ENCODE data around the gene GRAMD1C. TPM values are rescaled to one million over a fixed set of nuclear protein-coding genes. Genes with fewer than 3 reads are reported as not detected.
A peak's percentile ranks its signal among the peaks of the same experiment; 100 is the strongest.

GRAMD1C gene
- total RNA-seq, 4 donors from 2014 or later: 16.5 to 70.9 (median 25.5) TPM

- WGBS: 9% methylated on average over 10 of the region's 65 CpGs
- TF ChIP-seq CTCF (IDR thresholded peaks at IDR 0.05): no peak
- no peak for TF ChIP-seq POLR2A (IDR thresholded peaks at IDR 0.05)
- TF ChIP-seq EP300 (IDR thresholded peaks at IDR 0.05): no peak
- no peak for TF ChIP-seq POLR2AphosphoS5 (IDR thresholded peaks at IDR 0.05)
Measured at GRCh38 chr3:113948015-113948917, 109.7 kb downstream of the GRAMD1C start.

GRCh38 chr3:113952921-113953320 lies 114.3 kb downstream of the GRAMD1C start:
- no peaks in the 10 kb centered on the region for H3K9me3 ChIP-seq

More at GRCh38 chr3:113948015-113948917, 109.7 kb downstream of the GRAMD1C start:
- peak in 1 of 2 donors; percentile 69 for DNase-seq (ENCODE audit: low spot score in 2 of 2)
- Histone ChIP-seq H3K27ac (no peak overlapping the region), H3K4me1 (peaks cover 17% of the 10 kb centered on the region), H3K36me3 (no peaks in the 10 kb centered on the region), H3K27me3 (no peaks in the 10 kb centered on the region), H3K9me3 (no peaks in the 10 kb centered on the region), H3K4me3 (peak overlapping the region; percentile 89)

GRCh38 chr3:113953677-113954076 lies 115.1 kb downstream of the GRAMD1C start:
- no peak overlapping the region for H3K4me3 ChIP-seq
- peaks cover 11% of the 10 kb centered on the region for H3K4me1 ChIP-seq
- TF ChIP-seq EP300 (IDR thresholded peaks at IDR 0.05): no peak
- no peak for TF ChIP-seq POLR2AphosphoS5 (IDR thresholded peaks at IDR 0.05)
- no peak for TF ChIP-seq POLR2A (IDR thresholded peaks at IDR 0.05)
- no peak for TF ChIP-seq CTCF (IDR thresholded peaks at IDR 0.05)
- 50% methylated on average over 7 of the region's 7 CpGs for WGBS
- H3K36me3 ChIP-seq: peaks cover 4% of the 10 kb centered on the region
- no peak for DNase-seq (ENCODE audit: low spot score in 2 of 2)
- H3K9me3 ChIP-seq: no peaks in the 10 kb centered on the region
- H3K27ac ChIP-seq: no peak overlapping the region
- no peaks in the 10 kb centered on the region for H3K27me3 ChIP-seq

More at GRCh38 chr3:113952921-113953320, 114.3 kb downstream of the GRAMD1C start:
- H3K4me1 ChIP-seq: peaks cover 18% of the 10 kb centered on the region
- H3K27ac ChIP-seq: no peak overlapping the region
- H3K4me3 ChIP-seq: no peak overlapping the region
- peaks cover 4% of the 10 kb centered on the region for H3K36me3 ChIP-seq
- no peak for TF ChIP-seq POLR2A (IDR thresholded peaks at IDR 0.05)
- TF ChIP-seq CTCF (IDR thresholded peaks at IDR 0.05): no peak
- TF ChIP-seq POLR2AphosphoS5 (IDR thresholded peaks at IDR 0.05): no peak
- no peak for TF ChIP-seq EP300 (IDR thresholded peaks at IDR 0.05)
- no peak for DNase-seq (ENCODE audit: low spot score in 2 of 2)
- no peaks in the 10 kb centered on the region for H3K27me3 ChIP-seq

GRCh38 chr3:113954091-113954685 lies 115.6 kb downstream of the GRAMD1C start:
- Histone ChIP-seq H3K4me1 (peaks cover 6% of the 10 kb centered on the region), H3K9me3 (no peaks in the 10 kb centered on the region), H3K27ac (no peak overlapping the region), H3K36me3 (peaks cover 4% of the 10 kb centered on the region), H3K4me3 (no peak overlapping the region), H3K27me3 (no peaks in the 10 kb centered on the region)
- no peak for DNase-seq (ENCODE audit: low spot score in 2 of 2)
- no peak for TF ChIP-seq CTCF (IDR thresholded peaks at IDR 0.05)
- no peak for TF ChIP-seq POLR2AphosphoS5 (IDR thresholded peaks at IDR 0.05)
- TF ChIP-seq EP300 (IDR thresholded peaks at IDR 0.05): no peak
- no peak for TF ChIP-seq POLR2A (IDR thresholded peaks at IDR 0.05)
- 45% methylated on average over 8 of the region's 8 CpGs for WGBS

- 95% methylated on average over 3 of the region's 3 CpGs for WGBS
- no peak overlapping the region for H3K27ac ChIP-seq
- H3K4me3 ChIP-seq: no peak overlapping the region
- H3K4me1 ChIP-seq: no peaks in the 10 kb centered on the region
- no peak for TF ChIP-seq EP300 (IDR thresholded peaks at IDR 0.05)
- no peak for TF ChIP-seq POLR2AphosphoS5 (IDR thresholded peaks at IDR 0.05)
- TF ChIP-seq POLR2A (IDR thresholded peaks at IDR 0.05): no peak
- no peak for TF ChIP-seq CTCF (IDR thresholded peaks at IDR 0.05)
- no peaks in the 10 kb centered on the region for H3K27me3 ChIP-seq
- H3K36me3 ChIP-seq: peaks cover 7% of the 10 kb centered on the region
- H3K9me3 ChIP-seq: no peaks in the 10 kb centered on the region
- no peak for DNase-seq (ENCODE audit: low spot score in 2 of 2)
Measured at GRCh38 chr3:113963879-113964278, 125.3 kb downstream of the GRAMD1C start.

All from suprapubic skin (tissue), 4 donors.